Stimulated activated CD8-positive, alpha-beta memory T cell treated with anti-CD3 and anti-CD28 coated beads, Interleukin-15, amount 100 ng/mL, for 1 hour (primary cell): Measurements from ENCODE around the gene TSR1.
"Not testable (repeated sequence)": the region's sequence is repeated elsewhere in the genome, so short reads cannot be mapped to it uniquely, and the experiment has no call there.

Source experiments
- DNase-seq: peaks from one replicate; pipeline ENCODE4 v3.0.0-alpha.2; 2020; ENCODE audit warnings: low read depth

Gene TSR1

DNA sequence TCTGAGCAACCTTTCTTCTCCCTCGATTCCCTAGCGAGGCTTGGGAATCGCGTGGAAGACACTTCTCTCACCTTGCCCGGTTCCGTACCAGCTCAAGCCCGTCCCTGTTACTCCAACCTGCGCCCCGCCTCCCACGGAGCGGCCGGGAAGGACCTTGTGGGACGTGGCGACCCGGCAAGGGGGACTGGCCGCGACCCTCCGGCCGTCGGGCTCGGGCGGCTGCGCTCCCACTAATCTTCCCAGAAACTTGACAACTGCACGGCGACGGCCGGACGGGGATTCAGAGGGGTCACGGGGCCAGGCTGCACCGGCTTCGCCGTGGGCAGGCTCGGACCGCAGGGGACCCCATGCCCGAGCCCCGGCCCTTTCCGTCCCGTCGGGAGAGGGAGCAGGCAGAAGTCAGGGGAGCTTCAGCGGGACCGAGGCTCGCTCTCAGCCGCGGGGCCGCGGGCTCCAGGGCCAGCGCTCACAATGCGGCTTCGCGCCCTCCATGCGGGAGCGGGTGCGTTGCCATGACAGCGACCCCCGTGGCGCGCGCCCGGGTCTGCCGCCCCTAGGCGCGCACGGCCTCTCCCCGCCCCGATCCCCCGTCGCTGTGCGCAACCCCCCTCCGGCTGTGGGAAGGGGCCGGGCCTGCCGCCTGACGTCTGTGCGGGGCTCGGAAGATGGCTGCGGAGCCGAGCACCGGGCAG is 741 bp upstream of the TSR1 start, which contains the start of gene SGSM2:
TSS of gene SGSM2 (plus strand) at position 650 of the 692 bp plus-strand sequence. CDS start 188 bp downstream, outside the sequence.
- DNase-seq, result no peak

DNA sequence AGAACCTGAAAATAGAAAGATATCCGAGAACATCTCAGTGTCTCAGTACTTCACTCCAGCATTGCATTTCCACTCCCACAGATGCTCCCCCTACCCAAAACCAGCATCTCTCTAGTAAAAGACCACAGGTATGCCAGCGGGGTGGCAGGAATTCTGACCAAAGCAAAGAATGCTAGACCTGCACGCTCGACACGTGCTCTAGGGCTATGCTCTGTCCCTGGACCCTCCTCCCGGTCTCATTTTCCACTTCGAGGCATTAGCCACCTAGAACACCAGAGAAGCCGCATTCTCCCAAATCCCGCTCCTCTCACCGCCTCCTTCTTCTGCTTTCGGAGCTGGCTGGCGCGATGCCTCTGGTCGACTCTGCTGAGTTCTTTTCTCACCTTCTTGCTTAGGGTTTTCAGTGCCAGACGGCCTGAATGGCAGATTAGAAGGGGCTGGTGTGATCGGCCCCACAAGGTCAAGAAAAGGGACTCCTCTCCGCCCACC is 487 bp downstream of the TSR1 start:
- no peak for DNase-seq

DNA sequence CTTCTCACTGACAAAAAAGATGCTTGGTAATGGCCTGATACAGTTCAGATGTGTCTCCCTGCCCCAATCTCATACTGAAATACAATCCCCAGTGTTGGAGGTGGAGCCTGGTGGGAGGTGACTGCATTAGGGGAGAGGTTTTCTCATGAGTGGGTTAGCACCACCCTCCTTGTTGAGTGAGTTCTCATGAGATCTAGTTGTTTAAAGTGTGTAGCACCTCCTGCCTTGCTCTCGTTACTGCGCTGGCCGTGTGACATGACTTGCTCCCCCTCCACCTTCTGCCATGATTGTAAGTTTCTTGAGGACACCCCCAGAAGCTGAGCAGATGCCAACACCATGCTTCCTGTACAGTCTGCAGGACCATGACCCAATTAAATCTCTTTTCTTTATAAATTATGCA is 5.0 kb downstream of the TSR1 start:
- no peak for DNase-seq

DNA sequence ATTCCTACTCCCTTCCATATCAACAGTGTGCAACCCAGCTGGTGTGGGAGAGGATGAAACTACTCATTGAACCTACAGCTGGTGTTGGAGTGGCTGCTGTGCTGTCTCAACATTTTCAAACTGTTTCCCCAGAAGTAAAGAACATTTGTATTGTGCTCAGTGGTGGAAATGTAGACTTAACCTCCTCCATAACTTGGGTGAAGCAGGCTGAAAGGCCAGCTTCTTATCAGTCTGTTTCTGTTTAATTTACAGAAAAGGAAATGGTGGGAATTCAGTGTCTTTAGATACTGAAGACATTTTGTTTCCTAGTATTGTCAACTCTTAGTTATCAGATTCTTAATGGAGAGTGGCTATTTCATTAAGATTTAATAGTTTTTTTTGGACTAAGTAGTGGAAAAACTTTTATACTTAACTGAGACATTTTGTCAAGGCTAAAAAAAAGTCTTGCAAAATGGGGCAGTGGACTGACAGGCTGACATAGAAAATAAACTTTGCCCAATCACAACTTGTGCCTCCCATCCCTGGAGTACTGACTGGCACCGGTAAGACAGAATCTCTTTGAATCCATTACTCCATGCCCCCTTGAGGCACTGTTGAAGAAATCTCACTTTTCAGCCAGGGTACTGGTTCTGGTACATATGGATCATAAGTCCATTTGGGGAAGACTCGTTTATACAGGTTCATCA is 12.5 kb downstream of the TSR1 start:
- DNase-seq, result no peak

DNA sequence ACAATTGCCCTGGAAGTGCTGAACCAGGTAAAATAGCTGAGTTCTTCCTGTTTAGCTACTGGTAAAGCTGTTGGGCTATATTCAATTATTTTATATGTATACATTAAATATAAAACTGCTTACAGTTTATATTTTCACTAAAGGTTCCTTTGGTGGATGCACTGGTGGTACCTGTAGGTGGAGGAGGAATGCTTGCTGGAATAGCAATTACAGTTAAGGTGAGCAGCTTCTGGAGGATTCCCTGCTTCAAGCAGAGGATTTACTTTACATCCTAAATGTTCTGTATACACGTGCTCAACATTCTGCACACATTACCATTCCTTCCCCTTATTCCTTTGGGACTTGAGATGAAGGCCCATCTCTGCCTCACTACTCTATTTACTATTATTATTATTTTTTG is 14.9 kb downstream of the TSR1 start:
- no peak for DNase-seq

DNA sequence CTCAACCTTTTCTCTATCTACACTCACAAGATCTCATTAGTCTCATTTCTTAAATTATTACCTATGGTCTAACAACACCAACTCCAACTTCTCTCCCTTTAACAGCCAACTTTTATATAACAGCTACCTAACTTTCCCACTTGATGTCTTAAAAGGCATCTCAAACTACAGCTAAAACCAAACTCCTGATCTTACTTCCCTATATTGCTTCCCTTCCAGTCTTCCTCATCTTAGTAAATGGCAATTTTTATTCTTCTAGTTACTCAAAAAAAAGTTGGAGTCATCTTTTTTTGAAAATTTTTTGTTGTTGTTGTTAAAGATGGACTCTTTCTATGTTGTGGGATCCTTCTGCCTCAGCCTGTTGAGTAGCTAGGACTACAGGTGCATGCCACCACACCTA is 17.2 kb downstream of the TSR1 start:
- DNase-seq, result no peak

DNA sequence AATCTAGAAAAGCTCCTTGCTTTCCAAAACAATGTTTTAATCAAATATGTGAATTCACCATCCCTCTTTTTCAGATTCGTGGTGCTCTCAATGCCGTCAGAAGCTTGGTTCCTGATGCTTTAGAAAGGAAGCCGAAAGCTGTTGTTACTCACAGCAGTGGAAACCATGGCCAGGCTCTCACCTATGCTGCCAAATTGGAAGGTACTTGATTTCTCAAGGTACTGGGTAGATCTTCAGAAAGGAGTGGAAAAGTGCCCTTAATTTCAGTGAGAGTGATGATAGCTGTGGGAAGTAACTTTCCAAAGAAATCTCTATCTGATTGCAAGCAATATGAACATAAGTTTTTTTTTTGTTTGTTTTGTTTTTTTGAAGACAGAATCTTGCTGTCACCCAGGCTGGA is 18.5 kb downstream of the TSR1 start:
- DNase-seq, result no peak

DNA sequence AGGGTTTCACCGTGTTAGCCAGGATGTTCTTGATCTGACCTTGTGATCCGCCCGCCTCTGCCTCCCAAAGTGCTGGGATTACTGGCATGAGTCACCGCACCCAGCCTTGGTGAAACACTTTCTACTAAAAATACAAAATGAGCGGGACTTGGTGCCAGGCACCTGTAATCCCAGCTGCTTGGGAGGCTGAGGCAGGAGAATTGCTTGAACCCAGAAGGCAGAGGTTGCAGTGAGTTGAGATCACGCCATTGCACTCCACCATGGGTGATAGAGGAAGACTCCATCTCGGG is 19.4 kb downstream of the TSR1 start:
- not testable (repeated sequence) for DNase-seq

DNA sequence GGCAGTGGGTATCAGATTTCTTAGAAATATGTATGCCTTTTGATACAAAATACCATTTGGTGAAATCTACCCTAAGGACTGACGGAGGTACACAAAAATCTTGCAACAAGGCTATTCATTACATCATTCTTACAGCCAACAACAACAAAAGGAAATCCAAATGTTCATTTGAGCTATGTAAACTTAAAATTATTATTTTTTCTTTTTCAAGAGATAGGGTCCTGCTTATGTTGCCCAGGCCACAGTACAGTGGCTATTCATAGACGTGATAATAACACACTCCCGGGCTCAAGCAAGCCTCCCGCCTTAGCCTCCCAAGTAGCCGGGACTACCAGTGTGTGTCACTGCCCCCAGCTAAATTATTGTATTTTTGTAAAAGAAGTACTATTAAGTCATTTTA is 23.5 kb downstream of the TSR1 start:
- no peak for DNase-seq

DNA sequence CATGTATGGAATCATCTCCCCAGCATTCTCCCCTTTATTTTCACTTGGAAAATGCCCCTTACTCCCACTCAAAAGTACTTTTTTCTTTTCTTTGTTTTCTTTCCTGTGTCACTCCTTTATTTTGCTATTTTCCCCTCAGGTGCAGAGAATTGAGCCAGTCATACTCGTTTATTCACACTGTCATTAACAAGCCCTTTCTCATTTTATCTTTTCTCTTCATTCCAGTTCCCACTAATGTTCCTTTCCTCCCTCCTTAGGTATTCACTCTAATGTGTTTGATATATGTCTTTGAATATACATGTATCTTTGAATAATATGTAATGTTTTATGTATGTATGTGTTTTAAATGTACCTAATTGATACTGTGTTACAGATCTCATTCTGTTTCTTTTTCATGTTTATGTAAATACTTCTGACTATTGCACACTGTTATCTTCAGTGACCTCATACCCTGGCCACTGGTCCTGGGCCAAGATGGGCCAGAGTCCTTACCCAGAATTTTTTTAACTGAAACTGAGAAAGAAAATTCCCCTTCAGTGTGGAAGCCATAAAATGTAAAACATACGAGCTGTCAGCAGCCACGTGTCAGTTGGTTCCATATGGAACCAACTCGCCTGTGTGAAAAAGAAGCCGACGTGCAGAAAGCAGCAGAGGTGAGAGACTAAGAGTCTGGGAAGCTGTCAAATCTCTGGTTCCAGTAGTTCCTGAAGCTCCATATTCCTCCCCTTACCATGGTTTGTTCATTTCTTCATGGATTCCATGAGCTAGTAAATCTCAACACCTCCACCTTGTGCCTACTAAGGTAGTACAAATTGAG is 26.7 kb downstream of the TSR1 start:
- DNase-seq, result no peak

DNA sequence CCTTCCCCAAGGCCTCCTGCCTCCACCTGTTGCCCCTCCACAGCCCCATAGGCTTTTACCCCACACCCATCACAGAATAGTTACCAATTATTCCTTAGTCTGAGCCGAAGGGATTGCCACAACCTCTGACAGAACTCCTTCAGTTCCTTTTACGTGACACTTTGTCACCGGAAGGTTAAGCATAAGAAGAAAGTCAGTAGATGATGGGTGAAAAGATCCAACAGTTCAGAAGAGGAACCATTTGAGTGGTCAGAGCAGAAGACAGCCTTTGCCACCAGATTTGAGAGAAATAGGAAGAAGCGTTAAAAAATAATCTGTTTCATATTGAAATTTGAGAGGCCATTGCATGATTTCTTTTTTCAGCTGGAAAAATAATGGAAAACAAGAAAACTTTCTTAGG is 31.3 kb downstream of the TSR1 start:
- DNase-seq, result no peak

DNA sequence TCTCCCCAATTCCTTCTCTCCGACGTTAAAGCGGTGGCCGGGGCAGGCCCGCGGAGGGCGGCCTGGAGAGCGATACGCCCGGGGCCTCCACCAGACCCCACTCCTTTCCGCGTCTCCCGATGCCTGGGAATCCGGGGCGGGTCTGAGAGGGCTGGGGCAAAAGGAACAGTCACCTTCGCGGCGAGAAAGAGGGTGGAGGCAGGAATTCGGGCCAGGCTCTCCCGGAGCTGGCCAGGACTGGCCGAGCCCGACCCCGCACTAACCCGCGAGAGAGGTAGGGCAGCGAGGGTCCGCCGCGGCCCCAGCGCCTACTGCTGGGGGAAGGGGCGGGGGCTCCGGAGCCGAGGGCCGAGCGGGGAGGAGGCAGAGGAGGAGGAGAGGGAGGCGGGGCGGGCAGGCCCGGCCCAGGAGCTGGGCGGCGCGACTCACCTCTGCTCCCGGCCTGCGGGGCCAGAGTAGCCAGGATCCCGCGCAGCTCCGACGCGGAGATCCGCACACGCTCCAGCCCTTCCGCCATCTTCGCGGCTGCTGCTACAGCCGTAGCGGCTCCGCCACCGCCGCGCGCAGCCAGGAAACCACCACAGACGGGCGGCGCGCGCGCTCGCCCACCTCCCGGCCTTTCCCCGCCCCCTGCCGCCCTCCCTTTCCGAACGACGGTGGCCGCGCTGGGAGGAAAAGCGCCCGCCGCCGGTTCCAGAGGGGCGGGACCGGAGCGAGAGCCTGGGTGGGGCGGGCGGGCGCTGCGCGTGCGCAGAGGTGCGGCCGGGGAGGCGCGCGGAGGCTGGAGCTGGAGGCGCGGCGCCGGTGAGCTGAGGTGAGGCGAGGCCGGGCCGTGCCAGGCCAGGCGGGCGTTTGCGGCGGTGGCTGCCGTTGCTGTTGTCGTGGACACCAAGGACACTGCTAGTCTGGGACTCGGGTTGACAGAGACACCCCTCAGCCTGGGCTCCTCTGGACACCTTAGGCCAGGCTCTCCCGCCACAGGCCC is 32.8 kb downstream of the TSR1 start, which contains the start of the genes SMG6 and SRR:
TSS of gene SMG6 (minus strand) at position 582 of the 985 bp plus-strand sequence. CDS start at position 517, 65 bp downstream.
TSS of gene SRR (plus strand) at position 747 of the 985 bp plus-strand sequence. CDS start 11,611 bp downstream, outside the sequence.
- peak; percentile 90 for DNase-seq

DNA sequence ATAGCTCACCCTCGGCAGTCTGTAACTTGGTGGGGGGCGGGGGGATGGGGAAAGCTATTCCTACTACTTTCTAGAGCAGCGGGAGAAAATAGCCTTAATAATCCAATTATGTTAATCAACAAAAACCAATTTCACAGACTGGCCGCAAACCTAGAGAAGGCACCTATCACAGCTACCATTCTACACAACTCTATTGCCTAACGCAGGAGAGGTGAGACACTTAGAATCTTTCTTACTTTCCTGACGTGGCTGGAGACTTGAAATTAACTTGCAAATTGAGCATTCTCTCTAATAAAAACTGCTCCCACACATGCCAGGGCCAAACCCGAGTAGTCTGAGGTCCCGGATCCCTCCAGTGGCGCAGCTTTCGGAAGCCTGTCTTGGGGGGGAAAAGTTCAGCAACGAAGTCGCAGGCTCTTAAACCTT is 33.5 kb downstream of the TSR1 start:
- no peak for DNase-seq

DNA sequence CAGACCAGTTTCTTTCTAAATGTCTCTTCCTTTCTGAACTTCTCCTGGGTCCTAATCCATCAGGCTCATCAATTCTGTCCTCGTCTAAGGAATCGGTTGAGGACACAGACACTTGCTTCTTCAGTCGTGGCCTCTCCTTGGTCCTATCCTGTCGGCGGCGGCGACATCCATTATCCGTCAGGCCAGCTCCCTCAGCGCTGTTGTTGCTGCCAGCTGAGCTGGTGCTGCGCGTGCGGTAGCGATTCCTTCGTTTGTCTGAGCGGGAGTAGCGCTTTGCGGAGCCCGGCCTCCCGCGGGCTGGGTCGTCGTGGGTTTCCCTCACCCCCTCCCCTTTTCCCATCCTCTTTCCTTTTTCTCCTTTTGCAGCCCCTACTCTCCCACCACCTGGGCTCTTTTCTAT is 36.5 kb downstream of the TSR1 start:
- no peak for DNase-seq

DNA sequence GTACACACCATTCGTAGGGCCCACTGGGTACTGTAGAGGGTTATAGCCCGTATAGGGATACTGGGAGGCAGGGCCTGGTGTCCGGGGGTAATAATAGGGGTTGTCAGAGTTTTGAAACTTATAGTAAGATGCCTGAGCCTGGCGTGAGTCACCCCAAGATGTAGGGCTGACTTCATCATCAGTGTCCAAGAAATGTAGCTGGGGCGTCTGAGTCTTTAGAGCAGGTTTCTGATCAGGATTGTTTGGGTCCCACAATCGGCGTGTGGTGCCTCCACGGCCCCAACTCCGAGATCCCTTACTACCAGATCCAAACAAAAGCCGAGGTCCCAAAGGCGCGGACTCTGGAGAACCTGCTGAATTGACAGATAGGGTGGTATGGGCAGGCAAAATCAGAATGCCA is 37.1 kb downstream of the TSR1 start:
- no peak for DNase-seq

DNA sequence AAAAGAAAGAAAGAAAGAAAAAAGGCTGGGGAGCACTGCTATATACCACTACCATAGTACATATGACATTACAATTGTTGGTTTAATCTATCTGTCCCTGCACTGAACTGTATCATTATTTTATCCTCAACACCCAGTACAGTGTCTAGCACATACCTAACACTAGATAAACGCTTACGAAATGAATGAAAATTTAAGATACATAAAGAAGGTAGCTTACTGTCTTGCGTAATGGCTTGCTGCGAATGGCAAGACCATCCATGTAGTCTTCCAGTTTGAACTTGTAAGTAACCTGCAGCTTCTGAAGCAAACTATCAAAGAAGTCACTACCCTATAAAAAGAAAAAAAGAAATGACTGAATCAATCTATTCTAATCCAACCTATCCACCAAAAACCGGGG is 39.2 kb downstream of the TSR1 start:
- DNase-seq, result no peak

DNA sequence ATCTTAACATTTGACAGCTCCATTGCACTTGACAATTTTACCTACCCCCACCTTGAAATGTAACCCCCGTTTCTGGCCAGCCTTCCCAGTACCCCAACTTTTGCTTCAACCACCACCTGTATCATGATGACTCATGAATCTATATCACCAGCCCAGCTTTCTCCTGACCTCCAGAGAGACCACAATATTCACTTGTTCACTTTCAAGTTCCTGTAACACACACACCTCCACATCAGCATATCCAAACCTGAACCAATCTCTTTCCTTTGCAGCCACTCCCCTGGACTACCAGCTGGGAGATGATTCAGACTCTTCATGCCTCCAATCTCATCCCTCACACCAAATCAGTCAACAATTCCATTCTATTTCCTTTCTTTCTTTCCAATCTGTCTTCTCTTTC is 40.7 kb downstream of the TSR1 start:
- DNase-seq, result no peak

DNA sequence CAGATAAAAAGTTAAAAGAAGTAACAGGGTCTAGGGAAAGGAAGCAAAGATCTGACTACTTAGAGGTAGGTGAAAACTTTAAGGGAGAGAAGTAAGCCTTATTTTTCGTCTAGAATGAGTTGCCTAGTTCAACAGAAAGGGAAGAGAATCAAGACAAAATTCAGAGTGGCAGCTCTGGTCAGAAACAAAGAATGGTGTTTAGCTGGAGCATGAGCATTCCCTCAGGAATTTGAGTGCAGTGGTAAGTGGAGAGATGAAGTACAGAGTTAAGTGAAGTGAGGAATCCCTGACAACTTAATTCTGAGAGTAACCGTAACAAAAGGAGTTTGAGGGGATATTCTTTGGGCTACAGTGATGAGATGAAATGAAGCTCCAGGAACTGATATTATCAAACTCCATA is 44.2 kb downstream of the TSR1 start:
- no peak for DNase-seq

DNA sequence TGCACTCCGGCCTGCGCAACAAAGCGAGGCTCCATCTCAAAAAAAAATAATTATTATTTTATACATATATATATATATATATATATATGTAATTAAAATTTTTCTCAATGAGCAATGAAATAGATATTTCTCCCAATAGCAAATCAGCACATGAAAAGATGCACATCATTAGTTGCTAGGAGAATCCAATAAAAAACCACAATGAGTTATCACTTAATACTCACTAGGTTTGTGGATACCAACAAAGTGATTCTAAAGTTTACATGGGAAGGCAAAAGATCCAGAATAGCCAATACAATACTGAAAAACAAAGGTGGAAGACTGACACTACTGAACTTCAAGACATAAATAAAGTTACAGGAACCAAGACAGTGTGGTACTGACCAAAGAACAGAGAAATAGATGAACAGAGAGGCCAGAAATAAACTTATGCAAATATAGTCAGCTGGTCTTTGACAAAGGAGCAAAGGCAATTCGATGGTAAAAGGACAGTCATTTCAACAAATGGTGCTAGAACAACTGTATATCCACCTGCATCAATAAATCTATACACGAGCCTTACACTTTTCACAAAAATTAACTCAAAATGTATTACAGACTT is 46.3 kb downstream of the TSR1 start:
- no peak for DNase-seq

DNA sequence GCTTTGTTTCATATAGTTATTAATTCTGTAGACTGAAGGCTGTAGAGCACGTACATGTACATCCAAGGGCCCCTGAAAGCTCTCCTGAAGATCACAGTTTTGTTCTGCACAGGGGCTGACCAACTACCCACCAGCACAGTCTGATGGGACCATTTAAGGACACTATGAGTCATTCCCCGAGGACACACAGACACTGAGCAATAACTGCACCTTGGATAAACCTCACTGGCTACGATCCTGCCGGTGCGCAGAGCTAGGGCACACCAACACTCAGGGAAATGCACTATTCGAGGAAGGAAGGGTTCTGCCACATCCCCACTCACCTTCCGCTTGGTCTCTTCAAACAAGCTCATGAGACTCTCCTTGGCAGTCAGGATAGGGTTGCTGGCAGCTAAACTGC is 53.0 kb downstream of the TSR1 start:
- no peak for DNase-seq

DNA sequence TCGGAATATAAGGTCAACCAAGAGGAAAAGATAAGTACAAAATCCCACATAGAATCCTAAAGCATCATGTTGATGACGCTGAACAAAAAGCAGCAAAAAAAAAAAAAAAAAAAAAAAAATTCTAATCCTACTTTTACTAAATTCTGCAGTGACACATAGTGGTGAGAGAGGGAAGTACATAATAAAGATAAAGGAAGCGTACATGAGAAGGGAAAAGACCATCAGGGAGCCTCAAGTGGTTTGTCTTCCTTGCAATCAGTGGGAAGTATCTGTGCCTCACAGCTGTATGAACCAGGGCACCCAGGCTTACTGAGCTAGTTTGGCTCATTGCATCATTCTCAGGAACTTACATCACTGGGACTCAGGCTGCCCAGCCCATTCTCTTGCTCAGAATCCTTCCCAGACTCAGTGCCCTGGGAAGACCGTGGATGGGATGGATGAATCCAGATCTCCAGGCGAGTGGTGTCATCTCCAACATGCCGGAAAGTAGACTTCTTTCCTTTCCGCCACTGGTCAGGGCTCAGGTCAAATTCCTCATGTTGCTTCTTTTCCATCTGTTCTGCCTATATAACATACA is 53.9 kb downstream of the TSR1 start:
- no peak for DNase-seq
